Esophagus (tissue), 2 donors: Measurements from ENCODE around the gene PTGS2. TPM values are rescaled to one million over a fixed set of nuclear protein-coding genes. Genes with fewer than 3 reads are reported as not detected.
"Not testable (repeated sequence)": the region's sequence is repeated elsewhere in the genome, so short reads cannot be mapped to it uniquely, and the experiment has no call there.

ENCODE experiments used
- H3K27ac ChIP-seq, 2 donors: one replicate each; pipeline ENCODE4 v1.5.1; 2013; ENCODE audit warnings: low read depth in 2 of 2, mild to moderate bottlenecking in 2 of 2, inconsistent platforms in 1 of 2, low read length in 1 of 2, moderate library complexity in 1 of 2
- H3K27me3 ChIP-seq, 2 donors: one replicate each; pipeline ENCODE4 v1.6.1; 2013; ENCODE audit warnings: low read length in 2 of 2, control low read depth in 1 of 2, mild to moderate bottlenecking in 1 of 2; ENCODE audit not compliant: insufficient read depth in 2 of 2, control insufficient read depth in 1 of 2
- H3K36me3 ChIP-seq, 2 donors: one replicate each; pipeline ENCODE4 v1.6.1; 2013; ENCODE audit warnings: low read length in 1 of 2; ENCODE audit not compliant: control insufficient read depth in 2 of 2, insufficient read depth in 2 of 2
- H3K4me1 ChIP-seq, 2 donors: one replicate each; pipeline ENCODE4 v1.6.1; 2013; ENCODE audit warnings: low read length in 1 of 2; ENCODE audit not compliant: control insufficient read depth in 2 of 2, insufficient read depth in 2 of 2
- H3K4me3 ChIP-seq, 2 donors: one replicate each; pipeline ENCODE4 v1.5.1; 2013; ENCODE audit warnings: low read length in 2 of 2, mild to moderate bottlenecking in 2 of 2, low read depth in 1 of 2, moderate library complexity in 1 of 2
- H3K9me3 ChIP-seq, 2 donors: one replicate each; pipeline ENCODE4 v1.6.1; 2013; ENCODE audit warnings: mild to moderate bottlenecking in 2 of 2, low read depth in 1 of 2, low read length in 1 of 2, moderate library complexity in 1 of 2; ENCODE audit not compliant: control insufficient read depth in 2 of 2, insufficient read depth in 1 of 2
- WGBS, 2 donors: extraction: QIAGEN DNeasy Blood & Tissue Kit; methylation state at CpG; one replicate each; pipeline ENCODE4 v1.1.7; 2013; 5-methylcytosine and 5-hydroxymethylcytosine counted together
- polyA plus RNA-seq, 2 donors: library from polyadenylated mRNA; stranded (reverse); fragments of 200-250 nt; gene quantifications; one replicate each; pipeline ENCODE4 v1.2.3, GENCODE V29; 2013
- donor health status: healthy with polysubstance abuse.
- donor health status: Bipolar disorder and iron deficiency.

The PTGS2 gene
- polyA plus RNA-seq, 2 donors = 0.29 to 1.4 TPM

DNA sequence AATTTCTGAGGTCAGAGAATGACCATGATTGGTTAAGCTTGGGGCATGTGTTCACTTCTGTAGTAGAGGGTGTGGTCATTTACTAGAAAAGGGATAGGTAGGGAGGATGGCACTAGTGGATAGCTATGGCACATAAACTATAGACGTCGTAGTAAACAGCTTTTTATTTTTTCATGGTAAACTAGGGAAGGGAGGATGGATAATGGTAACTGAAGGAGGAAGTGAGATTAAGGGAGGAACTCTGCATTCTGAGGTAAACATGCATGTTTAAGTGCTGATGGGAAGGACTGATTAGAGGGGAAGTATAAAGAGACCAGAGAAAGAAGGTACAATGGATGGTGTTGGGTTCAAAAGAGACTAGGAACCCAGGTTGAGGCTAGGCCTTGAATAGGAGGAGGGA lies 26.9 kb downstream of the PTGS2 start:
- Histone ChIP-seq H3K36me3 (no peaks in the 10 kb centered on the region), H3K27ac (no peak overlapping the region), H3K27me3 (no peaks in the 10 kb centered on the region), H3K9me3 (no peaks in the 10 kb centered on the region), H3K4me1 (no peaks in the 10 kb centered on the region), H3K4me3 (no peak overlapping the region)
- 83 to 86% methylated on average over 2 of the region's 2 CpGs for WGBS, 2 donors

DNA sequence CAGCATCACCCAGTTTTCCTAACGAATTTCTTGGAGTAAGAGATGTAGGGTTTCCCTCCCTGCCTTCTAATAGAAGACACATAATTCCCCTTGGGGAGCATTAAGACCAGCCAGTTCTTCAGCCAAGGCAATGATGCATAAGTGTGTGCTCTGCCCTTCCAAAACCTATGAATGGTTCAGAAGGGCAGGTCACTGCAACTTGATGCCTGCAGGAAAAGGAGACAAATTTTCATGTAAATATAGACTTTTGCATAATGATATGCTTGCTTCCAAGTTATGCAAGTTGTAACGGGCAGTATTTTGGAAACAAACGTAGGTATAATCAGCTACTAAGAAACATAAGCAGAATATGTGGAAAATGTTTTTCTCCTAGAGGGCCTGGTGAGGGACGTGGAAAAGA lies 31.6 kb downstream of the PTGS2 start:
- Histone ChIP-seq H3K4me1 (no peaks in the 10 kb centered on the region), H3K4me3 (no peak overlapping the region), H3K36me3 (no peaks in the 10 kb centered on the region), H3K27ac (no peak overlapping the region), H3K27me3 (no peaks in the 10 kb centered on the region), H3K9me3 (no peaks in the 10 kb centered on the region)
- 28 to 42% methylated on average over 4 of the region's 4 CpGs for WGBS, 2 donors

DNA sequence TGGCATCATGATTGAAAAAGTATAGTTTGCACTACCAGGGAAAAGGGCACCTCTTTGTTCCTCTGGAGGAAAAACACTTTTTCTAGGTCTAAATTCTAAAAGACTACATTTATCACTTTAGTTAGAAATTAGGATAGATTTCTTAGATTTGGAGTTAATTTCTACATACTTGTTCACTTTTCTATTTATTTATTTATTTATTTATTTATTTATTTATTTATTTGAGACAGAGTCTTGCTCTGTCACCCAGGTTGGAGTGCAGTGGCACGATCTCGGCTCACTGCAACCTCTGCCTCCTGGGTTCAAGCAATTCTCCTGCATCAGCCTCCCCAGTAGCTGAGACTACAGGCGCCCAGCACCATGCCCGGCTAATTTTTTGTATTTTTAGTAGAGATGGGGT lies 32.2 kb downstream of the PTGS2 start:
- not testable (repeated sequence) for H3K4me1 ChIP-seq, H3K9me3 ChIP-seq, H3K4me3 ChIP-seq, H3K27ac ChIP-seq, H3K36me3 ChIP-seq, H3K27me3 ChIP-seq
- WGBS, 2 donors = 87 to 93% methylated on average over 4 of the region's 4 CpGs

DNA sequence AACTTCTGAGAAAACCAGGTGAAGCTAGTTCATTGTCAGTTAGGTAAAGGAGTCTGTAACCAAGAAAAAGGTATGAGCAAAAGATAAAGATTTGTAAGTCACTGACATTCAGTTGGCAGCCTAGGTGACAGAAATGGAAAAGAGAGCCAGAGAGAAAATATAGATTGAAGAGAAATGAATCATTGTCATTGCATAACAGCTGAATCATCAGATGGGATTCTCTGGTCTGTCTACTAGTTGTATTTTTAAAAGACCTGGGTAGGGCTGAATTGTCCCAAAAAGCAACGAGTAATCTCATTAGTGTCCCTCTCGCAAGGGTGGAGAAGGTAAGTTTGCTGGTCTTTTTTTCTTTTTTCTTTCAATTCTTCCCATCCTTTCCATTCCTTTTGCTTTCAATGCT lies 36.6 kb downstream of the PTGS2 start:
- WGBS, 2 donors = 54 to 71% methylated on average over 2 of the region's 2 CpGs
- H3K4me1 ChIP-seq = no peaks in the 10 kb centered on the region
- no peaks in the 10 kb centered on the region for H3K36me3 ChIP-seq
- no peak overlapping the region for H3K27ac ChIP-seq
- H3K9me3 ChIP-seq = no peaks in the 10 kb centered on the region
- H3K4me3 ChIP-seq = no peak overlapping the region
- no peaks in the 10 kb centered on the region for H3K27me3 ChIP-seq

DNA sequence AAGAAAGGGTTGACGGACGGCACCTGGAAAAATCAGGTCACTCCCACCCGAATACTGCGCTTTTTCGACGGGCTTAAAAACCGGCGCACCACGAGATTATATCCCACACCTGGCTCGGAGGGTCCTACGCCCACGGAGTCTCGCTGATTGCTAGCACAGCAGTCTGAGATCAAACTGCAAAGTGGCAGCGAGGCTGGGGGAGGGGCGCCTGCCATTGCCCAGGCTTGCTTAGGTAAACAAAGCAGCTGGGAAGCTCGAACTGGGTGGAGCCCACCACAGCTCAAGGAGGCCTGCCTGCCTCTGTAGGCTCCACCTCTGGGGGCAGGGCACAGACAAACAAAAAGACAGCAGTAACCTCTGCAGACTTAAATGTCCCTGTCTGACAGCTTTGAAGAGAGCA lies 42.7 kb downstream of the PTGS2 start:
- not testable (repeated sequence) for H3K27ac ChIP-seq, H3K4me3 ChIP-seq, H3K9me3 ChIP-seq, H3K27me3 ChIP-seq, H3K4me1 ChIP-seq, H3K36me3 ChIP-seq
- 57 to 70% methylated on average over 13 to 16 of the region's 16 CpGs for WGBS, 2 donors

DNA sequence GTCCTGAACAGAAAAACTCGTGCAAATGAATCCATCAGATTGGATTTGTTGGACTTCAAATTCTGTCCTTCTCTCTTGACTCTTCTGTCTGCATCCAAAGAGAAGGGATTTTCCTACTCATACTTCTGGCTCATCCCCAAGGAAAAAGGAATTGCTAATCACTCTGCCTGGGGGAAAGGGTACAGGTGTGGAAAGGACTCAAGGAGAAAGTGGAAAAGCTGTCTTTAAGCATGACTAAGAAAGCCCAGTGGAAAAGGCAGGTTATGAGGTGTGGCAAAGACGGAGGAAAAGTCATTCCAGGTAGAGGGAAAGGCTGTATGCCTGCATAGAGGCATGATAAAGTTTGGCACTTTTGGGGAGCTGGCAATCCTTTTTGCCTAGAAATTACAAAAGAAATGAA lies 43.4 kb downstream of the PTGS2 start:
- Histone ChIP-seq H3K9me3 (no peaks in the 10 kb centered on the region), H3K27me3 (no peaks in the 10 kb centered on the region), H3K27ac (no peak overlapping the region), H3K4me3 (no peak overlapping the region), H3K4me1 (no peaks in the 10 kb centered on the region), H3K36me3 (no peaks in the 10 kb centered on the region)
- WGBS, 2 donors = 61 to 67% methylated on average over 2 of the region's 2 CpGs

DNA sequence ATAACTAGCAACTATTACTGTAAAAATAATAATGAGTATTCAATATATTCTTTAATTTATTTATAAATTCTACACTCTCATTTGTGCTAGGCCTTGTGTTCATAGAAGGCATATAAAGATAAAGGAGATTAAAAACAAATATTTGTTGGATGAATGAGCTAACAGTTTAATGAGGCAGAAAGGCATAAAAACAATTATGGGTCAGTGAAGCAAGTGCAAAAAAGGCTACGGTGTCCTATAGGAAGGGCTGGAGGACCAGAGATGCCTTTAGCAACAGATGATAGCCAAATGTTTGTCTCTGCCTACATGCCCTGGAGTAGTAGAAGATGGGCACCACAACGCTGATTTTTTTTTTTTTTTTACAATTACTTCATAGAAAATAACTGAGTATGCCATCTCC lies 45.7 kb downstream of the PTGS2 start:
- H3K4me3 ChIP-seq = no peak overlapping the region
- H3K27ac ChIP-seq = no peak overlapping the region
- no peaks in the 10 kb centered on the region for H3K36me3 ChIP-seq
- H3K27me3 ChIP-seq = no peaks in the 10 kb centered on the region
- no peaks in the 10 kb centered on the region for H3K9me3 ChIP-seq
- 71 to 80% methylated on average over 2 of the region's 2 CpGs for WGBS, 2 donors
- no peaks in the 10 kb centered on the region for H3K4me1 ChIP-seq

DNA sequence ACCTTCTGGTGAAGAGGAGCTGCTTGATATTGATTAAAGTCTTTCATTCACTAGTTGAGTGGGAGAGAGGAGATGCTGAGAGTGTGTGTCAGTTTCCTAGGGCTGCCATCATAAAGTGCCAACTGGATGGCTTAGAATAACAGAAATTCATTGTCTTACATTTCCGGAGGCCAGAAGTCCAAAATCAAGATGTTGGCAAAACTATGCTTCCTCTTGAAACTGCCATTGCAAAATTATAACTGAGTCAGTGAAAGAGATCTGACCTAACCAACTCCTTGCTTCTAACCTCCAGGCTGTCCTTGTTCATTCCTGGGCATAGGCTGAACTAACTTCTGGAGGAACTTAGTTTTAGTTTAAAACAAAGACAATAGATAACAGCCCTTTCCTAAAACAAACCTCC lies 47.1 kb downstream of the PTGS2 start:
- Histone ChIP-seq H3K27me3 (no peaks in the 10 kb centered on the region), H3K9me3 (no peaks in the 10 kb centered on the region), H3K27ac (no peak overlapping the region), H3K36me3 (no peaks in the 10 kb centered on the region), H3K4me3 (no peak overlapping the region), H3K4me1 (no peaks in the 10 kb centered on the region)
- 83 to 86% methylated on average over 1 of the region's 1 CpG for WGBS, 2 donors

DNA sequence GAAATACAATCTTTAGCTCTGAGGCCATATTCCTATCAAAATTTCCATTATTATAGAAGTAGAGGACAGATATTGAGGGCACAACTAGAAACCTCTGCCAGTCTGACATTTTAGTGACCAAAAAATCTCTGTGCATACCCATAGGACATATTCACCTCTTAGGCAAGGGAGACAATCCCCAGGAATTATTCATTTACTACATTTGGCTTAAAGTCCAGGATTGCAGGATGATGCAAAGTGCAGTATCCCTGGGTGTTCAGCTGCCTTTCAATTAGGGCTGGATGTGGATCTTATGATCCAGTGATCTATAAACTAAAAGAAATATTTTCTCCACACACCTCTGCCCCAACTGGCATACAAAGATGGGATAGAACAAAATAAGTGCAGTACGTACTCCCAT lies 50.9 kb downstream of the PTGS2 start:
- H3K9me3 ChIP-seq = no peaks in the 10 kb centered on the region
- no peaks in the 10 kb centered on the region for H3K4me1 ChIP-seq
- no peaks in the 10 kb centered on the region for H3K36me3 ChIP-seq
- H3K27ac ChIP-seq = no peak overlapping the region
- no peaks in the 10 kb centered on the region for H3K27me3 ChIP-seq
- WGBS, 2 donors = 92 to 97% methylated on average over 1 of the region's 1 CpG
- H3K4me3 ChIP-seq = no peak overlapping the region

DNA sequence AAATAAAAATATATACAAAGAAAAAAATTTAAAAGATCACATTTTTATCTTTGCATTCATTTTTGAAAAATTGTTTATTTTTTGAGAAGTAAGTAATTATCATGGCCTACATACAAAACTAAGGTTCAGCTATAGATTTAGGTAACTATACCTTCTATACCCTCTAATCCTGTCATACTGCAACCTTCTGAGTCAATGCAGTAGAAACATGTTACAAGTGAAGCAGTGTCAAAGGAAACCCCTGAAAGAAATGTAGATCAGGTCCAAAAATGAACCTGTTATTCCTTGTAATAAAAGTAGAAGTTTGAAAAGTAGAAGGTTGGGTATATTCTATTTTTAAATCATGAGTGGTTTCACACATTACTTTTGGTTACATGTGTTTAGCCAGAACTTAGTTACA lies 51.3 kb downstream of the PTGS2 start:
- H3K4me3 ChIP-seq = no peak overlapping the region
- no peaks in the 10 kb centered on the region for H3K27me3 ChIP-seq
- no peaks in the 10 kb centered on the region for H3K36me3 ChIP-seq
- no peaks in the 10 kb centered on the region for H3K9me3 ChIP-seq
- no peaks in the 10 kb centered on the region for H3K4me1 ChIP-seq
- no peak overlapping the region for H3K27ac ChIP-seq
